NCI-H69 (cell line): Measurements from ENCODE around the gene INSM1.
"Not testable (repeated sequence)": the region's sequence is repeated elsewhere in the genome, so short reads cannot be mapped to it uniquely, and the experiment has no call there.

Experiments
- DNase-seq: peaks from one replicate; lab custom pipeline; 2025; lab: John Stamatoyannopoulos, UW

The INSM1 gene, protein sequence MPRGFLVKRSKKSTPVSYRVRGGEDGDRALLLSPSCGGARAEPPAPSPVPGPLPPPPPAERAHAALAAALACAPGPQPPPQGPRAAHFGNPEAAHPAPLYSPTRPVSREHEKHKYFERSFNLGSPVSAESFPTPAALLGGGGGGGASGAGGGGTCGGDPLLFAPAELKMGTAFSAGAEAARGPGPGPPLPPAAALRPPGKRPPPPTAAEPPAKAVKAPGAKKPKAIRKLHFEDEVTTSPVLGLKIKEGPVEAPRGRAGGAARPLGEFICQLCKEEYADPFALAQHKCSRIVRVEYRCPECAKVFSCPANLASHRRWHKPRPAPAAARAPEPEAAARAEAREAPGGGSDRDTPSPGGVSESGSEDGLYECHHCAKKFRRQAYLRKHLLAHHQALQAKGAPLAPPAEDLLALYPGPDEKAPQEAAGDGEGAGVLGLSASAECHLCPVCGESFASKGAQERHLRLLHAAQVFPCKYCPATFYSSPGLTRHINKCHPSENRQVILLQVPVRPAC

DNA sequence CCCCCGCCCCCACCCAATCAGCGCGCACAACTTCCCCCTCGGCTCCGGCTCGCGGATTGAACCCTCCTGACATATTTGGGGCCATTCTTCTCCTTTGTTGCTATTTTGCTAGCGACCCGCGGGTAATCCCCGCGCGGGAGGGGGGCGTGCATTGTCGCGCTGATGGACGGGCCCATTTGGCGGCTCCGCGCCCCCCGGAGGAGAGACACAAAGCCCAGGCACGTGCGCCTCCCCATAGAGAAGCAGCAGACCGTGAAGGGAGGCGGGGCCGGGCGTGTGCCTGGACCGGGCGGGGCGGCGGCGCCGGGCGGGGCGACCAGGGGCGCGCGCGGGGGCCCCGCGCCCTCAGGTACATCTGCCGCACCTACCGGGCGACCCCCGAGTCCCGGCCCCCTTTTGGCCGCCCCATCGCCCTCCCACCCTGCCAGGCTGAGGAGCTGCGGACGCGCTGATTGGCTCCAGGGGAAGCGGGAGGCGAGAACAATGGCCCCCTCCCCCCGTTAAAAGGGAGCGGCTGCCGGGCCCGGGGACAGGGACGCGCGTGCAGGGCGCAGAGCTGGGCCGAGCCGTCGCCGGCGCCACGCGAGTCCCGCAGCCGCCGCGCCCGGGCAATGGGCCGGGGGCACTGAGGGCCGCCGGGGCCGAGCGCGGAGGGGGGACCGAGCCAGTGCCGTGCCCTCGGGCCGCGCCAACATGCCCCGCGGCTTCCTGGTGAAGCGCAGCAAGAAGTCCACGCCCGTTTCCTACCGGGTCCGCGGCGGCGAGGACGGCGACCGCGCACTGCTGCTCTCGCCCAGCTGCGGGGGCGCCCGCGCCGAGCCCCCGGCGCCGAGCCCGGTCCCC, at the start of gene INSM1:
Gene INSM1 (plus strand): TSS at position 530 of the 843 bp plus-strand sequence. CDS start 164 bp downstream, at position 694.
- peak; percentile 100 for DNase-seq

DNA sequence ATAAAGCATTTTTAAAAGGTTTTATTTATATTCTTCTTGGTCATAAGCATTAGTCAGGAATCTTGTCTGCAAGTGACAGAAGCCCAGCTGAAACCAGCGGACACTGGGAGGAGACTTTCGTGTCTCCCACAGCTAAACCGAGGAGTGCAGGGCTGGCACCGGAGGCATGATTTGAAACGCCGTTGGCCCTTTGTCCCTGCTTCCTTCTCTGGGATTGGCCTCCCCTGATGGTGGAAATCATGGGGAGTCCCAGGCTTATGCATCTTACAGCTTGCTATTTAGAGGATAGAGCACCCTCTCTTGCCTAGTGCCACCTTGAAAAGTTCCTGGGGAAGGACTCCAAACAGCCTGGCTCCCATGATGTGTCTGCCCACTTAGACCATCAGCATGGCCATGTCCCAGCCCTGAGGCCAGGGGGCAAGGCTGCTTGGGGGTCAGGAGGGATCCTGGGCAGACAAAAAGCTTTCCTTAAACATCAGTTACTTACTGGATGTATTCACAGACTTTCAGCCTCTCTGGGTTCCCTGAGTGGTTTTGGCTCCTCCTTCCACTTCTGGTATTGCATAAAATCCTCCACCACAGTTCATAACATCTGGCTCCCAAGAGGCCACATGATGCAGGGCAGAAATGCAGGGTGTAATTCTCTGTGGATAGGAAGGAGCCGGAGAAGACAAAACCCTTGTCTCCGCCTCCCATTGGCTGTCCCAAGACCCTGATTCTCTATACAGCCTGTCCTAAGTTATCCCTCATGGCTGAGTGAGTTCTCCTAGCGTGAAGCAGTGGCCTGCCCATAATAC, 49.3 kb upstream of the INSM1 start:
- peak; percentile 36 for DNase-seq

DNA sequence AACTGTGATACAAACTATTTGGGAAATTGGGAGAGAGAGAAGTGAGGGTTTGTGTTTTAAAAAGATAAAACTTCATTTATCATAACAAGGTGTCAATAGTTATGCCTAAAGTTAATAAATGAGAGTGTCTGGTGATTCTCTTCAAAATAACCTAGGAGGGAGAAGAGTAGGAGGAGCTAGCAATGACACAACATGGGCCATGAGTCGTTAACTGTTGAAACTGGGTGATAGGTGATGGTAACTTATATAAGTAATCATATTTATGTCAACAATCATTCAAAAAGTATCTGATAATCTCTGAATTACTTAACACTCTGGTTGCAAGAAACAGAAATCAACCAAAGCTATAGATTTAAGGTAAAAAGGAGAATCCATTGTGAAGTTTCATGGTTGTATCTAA, 46.8 kb upstream of the INSM1 start:
- DNase-seq: no peak

DNA sequence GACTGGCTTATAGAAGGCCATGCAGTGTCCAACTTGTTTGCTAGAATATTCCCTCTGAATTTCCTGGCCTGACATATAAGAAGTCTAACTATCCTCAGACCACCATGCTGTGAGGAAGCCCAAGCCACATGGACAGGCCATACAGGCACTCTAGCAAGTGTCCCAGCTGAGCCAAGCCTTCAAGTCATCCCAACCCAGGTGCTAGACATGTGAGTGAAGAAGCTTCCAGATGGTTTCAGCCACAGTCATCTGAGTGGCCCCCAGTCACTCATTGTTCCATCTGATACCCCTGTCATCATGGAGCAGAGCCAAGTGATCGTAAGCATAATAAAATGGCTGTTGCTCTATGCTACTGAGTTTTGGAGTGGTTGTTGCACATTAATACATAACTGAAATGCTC, 46.0 kb upstream of the INSM1 start:
- DNase-seq: no peak

DNA sequence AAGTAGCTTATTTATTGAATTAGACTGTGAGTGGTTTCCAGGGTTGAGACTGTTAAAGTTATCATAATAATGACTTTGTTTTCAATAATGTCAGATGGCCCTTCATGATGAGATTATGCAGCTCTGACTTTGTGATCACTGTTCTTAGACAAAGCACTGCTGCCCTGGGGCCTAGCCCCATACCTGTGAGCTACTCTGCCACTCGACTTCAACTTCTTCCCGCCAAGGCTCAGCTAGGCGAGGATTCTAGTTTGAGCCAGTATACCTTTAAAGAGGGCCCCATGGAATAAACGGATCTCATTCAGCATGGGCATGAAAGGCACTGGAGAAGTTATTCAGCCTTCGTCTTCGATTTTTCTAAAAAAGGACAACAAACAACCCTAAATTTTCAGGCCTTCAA, 45.0 kb upstream of the INSM1 start:
- DNase-seq: no peak

DNA sequence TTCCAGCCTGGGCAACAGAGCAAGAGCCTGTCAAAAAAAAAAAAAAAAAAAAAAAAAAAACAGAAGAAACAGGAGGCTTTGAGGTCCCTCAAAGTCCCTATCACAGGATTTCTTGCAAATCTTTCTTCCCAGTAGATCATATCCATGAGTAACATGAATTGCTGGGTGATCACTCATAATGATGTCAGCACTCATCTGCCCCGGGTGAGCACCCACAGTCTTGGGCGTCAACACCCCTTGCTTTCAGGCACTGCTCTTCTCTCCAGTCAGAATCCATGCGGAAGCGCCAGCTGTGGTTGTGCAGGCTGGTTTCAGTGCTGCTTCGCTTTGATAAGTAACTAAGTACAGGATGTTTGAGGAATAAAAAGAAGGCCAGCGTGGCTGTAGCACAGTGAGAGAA, 40.2 kb upstream of the INSM1 start:
- no peak for DNase-seq

DNA sequence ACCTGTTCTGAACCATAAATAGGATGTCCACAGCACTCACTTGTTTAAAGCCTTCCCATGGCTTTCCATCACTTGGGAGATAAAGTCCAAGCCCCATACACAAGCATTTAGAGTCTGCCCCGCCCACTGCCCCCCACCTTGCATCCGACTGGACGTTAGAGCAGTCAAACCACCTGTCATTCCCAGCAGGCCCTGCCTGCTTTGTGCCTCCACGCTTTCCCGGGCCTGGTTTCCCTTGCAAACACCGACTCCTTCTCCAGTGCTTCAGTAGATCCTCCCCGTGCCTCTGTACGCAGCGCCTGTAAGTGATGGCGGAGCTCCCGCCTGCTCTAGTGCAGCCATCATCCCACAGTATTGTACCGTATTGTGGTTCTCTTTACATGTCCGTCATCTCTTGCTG, 38.3 kb upstream of the INSM1 start:
- DNase-seq: no peak

DNA sequence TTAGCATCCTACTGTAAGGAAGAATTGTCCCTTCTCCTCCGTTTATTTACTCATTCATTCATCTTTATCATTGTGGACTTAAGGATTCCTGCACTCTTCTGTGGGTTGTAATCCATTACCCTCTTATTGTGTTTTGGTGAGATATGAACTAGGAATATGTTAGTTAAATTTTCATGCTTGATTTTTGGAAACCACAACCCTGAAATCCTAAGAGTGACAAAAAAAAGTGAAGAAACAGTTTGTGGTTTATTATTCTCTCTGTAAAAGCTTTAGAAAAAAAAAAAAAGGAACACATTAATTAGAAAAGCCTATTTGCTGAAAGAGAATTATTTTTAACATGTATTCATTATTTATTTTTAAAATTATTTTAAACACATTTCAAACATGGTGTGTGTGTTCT, 36.7 kb upstream of the INSM1 start:
- no peak for DNase-seq

DNA sequence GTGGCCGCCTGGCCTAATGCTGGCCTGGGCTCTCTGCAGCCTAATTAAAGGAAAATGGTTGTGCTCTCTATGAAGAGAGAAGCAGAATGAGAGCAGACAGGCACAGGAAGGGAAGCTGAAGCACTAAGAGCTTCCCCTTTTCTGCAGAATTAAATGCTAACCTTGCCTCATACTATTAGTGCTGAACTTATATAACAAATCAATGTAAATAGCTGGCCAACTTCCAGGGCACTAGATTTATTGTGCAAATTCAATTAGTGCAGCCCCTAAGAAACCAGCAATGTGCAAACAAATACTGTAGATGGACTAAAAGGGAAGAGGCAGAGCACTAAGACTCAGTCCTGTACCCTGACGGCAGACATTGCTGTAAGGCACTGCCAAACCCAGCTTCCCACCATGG, 36.1 kb upstream of the INSM1 start:
- peak; percentile 76 for DNase-seq

DNA sequence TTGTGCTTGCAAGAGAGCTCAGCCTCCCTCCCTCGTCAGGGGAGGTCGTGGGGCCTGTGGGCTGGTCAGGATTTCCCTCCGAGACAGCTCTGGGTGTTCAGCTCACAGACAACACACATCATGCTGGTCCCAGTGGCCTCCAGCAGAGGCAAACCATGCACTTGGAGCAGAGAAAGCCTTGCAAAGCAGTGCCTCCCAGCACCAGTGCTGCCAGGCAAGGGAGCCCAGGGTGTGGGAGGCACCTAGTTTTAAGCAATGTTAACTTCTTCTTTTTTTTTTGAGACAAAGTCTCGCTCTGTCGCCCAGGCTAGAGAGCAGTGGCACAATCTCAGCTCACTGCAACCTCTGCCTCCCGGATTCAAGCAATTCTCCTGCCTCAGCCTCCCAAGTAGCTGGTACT, 34.0 kb upstream of the INSM1 start:
- no peak for DNase-seq

DNA sequence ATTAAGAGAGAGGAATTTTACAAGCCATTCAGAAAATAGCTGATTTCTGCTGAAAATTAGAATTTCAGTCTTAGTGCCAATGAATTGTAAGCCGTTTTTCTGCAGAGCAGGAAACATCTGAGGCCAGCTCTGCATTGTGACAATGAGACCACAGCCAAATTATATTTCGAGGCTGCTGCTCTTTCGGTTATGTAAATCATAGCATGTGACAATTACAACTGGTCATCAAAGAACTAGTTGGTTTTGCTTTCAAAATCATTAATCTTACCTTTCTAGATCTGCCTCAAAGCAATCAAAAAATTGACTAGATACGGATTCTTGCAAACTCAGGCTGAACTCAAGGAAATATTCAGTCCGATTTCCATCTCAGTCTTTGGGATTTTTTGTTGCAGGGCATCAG, 33.4 kb upstream of the INSM1 start:
- DNase-seq: no peak

DNA sequence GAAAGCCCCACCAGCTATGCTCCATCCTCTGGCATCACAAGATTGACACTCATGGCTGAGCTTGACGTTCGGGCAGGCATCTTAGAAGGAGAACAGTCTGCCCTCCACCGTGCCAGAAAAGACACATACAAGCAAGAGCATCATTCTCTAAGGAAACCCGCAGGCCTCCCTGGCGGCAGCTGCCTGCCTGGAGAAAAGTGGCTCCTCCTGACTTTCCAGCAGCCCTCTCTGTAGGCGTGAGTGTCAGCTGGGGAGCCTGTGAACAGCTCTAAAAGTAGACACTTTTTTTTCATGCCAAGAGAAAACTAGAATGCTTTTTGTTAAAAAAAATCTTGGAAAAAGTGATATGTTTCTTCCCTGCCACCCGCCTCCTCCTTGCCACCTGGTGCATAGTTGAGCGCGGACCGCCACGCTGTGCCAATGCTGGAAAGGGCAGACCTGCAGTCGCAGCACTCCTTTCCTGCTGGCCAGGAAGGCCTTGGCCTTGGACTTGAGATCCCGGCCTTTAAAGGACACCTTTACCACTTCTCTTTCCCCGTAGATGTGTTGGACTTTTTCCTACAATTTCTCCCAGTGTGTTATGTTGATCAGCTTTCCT, 29.7 kb upstream of the INSM1 start:
- no peak for DNase-seq

DNA sequence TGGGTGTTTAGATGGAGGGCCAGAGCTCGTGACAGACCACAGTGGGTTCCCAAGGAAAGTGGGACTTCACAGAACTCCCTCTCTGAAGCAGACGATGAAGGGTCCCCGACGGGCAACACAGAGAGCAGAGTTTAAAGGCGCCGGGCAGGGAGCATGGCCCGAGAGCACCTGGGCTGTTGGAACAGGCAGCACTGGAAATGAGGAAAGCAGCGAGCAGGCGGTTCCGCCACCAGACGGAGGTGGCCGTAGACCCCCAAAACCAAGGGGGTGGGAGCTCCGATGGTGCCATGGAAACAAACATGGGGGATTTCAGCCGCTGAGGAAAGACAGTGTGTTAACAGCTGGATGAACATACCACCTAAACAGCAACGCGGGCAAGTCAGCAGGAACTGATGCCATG, 27.5 kb upstream of the INSM1 start:
- no peak for DNase-seq

DNA sequence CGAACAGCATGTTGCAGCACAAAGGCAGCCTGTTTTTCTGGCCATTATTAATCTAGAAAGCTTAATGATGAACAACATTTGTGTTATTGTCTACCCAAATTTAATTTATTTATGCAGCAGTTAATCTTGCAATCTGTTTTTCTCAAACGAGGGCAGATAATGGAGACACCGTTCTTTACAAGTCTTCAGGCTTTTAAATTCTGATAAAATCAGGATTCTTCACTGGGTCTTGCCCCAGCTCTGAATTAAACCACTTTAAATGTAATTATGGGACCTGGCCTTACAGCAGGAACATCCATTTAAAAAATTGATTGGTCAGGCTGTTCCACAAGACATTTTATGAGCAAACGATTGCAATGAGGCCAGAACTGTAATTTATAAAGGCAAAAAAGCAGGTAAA, 26.5 kb upstream of the INSM1 start:
- peak; percentile 28 for DNase-seq

DNA sequence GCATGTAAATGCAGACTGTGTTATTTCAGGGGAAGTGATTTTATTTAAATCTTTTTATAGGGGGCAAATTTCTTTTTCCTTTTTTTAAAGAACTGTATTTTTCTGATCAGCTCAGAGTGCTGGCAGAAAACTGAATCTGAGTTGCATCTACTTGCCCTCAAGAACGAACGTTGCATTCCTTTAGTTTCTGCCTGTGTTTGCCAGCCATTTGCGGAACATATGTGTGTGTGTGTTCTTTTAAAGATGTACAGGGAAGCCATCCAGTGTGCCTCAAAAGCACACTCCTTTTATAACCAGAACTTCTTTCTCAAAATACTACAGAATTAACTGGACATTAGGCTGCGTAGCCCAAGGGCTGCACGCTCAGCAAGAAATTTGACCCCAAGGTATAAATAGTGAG, 25.8 kb upstream of the INSM1 start:
- DNase-seq: no peak

DNA sequence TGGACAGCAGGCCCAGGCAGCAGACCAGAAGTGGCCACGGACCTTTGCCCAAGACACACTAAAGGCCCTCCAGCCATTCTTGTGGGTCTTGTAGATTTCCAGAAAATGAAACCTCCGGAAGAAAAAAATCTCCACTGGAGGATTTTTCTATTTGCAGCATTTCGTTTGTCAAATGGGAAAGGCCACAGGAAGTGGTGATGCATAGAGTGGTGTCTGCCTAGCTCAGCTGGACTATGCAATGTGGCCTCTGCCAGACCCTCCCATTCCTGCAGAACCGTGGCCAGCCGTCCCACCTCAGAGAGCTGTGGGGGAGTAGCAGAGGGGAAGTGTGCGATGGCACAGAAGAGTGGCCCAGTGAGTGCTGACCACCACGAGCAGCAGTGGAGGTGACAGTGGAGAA, 24.0 kb upstream of the INSM1 start:
- DNase-seq: no peak

DNA sequence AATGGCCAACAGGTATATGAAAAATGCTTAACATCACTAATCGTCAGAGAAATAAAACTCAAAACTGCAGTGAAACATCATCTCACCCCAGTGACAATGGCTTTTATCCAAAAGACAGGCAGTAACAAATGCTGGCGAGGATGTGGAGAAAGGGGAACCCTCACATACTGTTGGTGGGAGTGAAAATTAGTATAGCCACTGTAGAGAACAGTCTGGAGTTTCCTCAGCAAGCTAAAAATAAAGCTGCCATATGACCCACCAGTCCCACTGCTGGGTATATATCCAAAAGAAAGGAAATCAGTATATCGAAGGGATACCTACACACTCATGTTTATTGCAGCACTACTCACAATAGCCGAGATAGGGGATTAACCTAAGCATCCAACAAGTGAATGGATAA, 23.4 kb upstream of the INSM1 start:
- DNase-seq: no peak

DNA sequence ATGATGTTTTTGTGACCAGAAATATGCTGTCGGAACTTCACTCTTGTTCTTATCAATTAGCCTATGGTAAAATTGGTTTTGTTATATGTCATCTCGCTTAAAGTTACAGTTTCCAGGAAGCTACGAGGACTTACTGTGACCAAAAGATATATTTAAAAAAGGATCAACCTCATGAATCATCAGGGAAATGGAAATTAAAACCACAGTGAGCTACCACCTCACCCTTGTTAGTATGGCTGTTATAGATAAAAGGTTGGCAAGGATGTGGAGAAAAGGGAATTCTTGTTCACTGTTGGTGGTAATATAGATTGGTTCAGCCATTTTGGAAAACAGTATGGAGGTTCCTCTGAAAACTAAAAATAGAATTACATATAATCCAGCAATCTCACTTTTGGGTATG, 14.3 kb upstream of the INSM1 start:
- DNase-seq: no peak

DNA sequence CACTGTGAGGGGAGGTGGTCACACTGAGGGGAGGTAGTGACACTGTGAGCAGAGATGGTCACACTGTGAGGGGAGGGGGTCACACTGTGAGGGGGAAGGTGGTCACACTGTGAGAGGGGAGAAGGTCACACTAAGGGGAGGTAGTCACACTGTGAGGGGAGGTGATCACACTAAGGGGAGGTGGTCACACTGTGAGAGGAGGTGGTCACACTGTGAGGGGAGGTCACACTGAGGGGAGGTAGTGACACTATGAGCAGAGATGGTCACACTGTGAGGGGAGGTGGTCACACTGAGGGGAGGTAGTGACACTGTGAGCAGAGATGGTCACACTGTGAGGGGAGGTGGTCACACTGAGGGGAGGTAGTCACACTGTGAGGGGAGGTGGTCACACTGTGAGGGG, 12.4 kb upstream of the INSM1 start:
- not testable (repeated sequence) for DNase-seq

DNA sequence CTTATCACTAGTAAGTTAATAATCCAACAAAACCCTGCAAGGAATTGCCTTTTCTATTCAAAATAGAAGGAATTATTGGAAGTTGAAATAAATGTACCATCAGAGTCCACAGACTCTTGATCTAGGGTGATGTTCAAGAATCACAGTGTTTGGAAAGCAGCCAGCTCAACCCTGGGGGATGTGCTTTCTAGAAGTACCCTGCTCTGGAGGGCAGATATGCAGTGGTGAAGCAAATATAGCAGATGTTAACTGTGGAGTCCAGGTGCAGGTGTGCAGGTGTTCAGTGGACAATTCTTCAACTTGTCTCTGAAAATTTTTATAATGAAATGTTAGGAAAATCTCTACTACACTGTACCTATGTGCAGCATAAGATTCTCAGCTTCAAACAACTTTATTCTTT, 9.1 kb upstream of the INSM1 start:
- peak; percentile 84 for DNase-seq

DNA sequence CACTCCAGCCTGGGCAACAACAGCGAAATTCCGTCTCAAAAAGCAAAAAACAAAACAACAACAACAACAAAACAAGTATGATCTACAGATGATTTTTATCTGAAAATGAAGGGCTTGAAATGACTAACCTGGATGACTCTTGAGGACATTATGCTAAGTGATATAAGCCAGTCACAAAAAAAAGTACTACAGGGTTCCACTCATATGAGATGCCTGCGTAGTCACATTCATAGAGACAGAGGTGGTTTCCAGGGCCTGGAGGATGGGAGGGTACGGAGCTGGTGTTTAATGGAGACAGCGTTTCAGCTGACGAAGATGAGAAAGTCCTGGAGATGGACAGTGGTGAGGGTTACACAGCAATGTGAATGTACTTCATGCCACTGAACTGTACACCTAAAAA, 8.3 kb upstream of the INSM1 start:
- DNase-seq: no peak

DNA sequence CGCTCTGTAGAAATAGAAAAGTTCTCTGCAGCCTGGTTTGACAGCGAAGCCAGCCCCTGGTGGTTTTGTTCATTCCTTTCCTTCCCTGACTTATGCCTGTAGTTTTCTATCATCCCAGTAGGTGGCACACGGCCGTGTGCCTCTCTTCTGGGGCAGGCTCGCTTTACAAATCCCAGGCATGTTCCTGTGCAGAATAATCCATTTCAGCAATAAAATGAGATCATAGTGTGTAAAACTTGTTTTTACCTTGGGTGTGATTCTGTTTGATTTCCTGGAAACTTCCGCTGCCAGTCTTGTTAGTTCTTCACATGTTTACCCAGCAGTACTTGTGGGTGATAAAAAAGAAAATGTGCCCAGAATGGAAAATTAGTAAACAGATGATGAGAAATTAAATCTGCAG, 7.4 kb upstream of the INSM1 start:
- DNase-seq: peak; percentile 86
